Smooth muscle cell (in vitro differentiated cells): ENCODE data around the gene GK. TPM values are rescaled to one million over a fixed set of nuclear protein-coding genes. Genes with fewer than 3 reads are reported as not detected.

Experiments used
- DNase-seq: peaks from one replicate; lab custom pipeline; 2025; ENCODE audit not compliant: unreplicated experiment; lab: John Stamatoyannopoulos, UW
- H2AFZ ChIP-seq: fragments of 200-600 bp; sonication (generic); 2 replicates; pipeline ENCODE4 v1.6.0; 2016; ENCODE audit warnings: antibody characterized with exemption, low read depth, mild to moderate bottlenecking
- H3F3A ChIP-seq: fragments of 200-600 bp; sonication (generic); 2 replicates; pipeline ENCODE4 v1.6.0; 2017; ENCODE audit warnings: antibody characterized with exemption, low read depth
- H3K27ac ChIP-seq: fragments of 200-600 bp; sonication (generic); 2 replicates; pipeline ENCODE4 v1.5.1; 2016; ENCODE audit warnings: low read depth, mild to moderate bottlenecking
- H3K27me3 ChIP-seq: fragments of 200-600 bp; sonication (generic); 2 replicates; pipeline ENCODE4 v1.6.1; 2016; ENCODE audit warnings: low read depth, mild to moderate bottlenecking
- H3K36me3 ChIP-seq: fragments of 200-600 bp; sonication (generic); 2 replicates; pipeline ENCODE4 v1.5.1; 2016; ENCODE audit warnings: low read depth
- H3K4me1 ChIP-seq: fragments of 200-600 bp; sonication (generic); 2 replicates; pipeline ENCODE4 v1.5.1; 2016; ENCODE audit warnings: low read depth
- H3K4me2 ChIP-seq: fragments of 200-600 bp; sonication (generic); 2 replicates; pipeline ENCODE4 v1.6.0; 2016; ENCODE audit warnings: mild to moderate bottlenecking
- H3K4me3 ChIP-seq: fragments of 200-600 bp; sonication (generic); 2 replicates; pipeline ENCODE4 v1.5.1; 2016; ENCODE audit warnings: mild to moderate bottlenecking
- H3K79me2 ChIP-seq: fragments of 200-600 bp; sonication (generic); 2 replicates; pipeline ENCODE4 v1.6.0; 2016; ENCODE audit warnings: low read depth, mild to moderate bottlenecking
- H3K9ac ChIP-seq: fragments of 200-600 bp; sonication (generic); 2 replicates; pipeline ENCODE4 v1.6.0; 2016; ENCODE audit warnings: low read depth
- H3K9me3 ChIP-seq: fragments of 200-600 bp; sonication (generic); replicated peaks from 2 replicates; pipeline ENCODE4 v1.5.1; 2016; ENCODE audit warnings: low read depth
- H4K20me1 ChIP-seq: fragments of 200-600 bp; sonication (generic); 2 replicates; pipeline ENCODE4 v1.6.0; 2016; ENCODE audit warnings: low read depth
- CTCF ChIP-seq: fragments of 200-600 bp; sonication (generic); IDR thresholded peaks from 2 replicates; pipeline ENCODE4 v1.5.1; 2017; ENCODE audit warnings: borderline replicate concordance, mild to moderate bottlenecking, antibody characterized with exemption; ENCODE audit not compliant: insufficient read depth, poor library complexity, severe bottlenecking
- WGBS: methylation state at CpG from one replicate; pipeline ENCODE4 v1.1.7; 2016; ENCODE audit warnings: low lambda C conversion rate; 5-methylcytosine and 5-hydroxymethylcytosine counted together
- polyA plus RNA-seq: library from polyadenylated mRNA; unstranded; fragments of >200 nt; fragmentation: Nextera tagmentation; extraction: Ambion mirVana; gene quantifications from 2 replicates; pipeline ENCODE4 v1.2.1, GENCODE V29; 2016
- total RNA-seq: library from RNA; depleted of rRNA; stranded (reverse); fragments of >200 nt; gene quantifications from 2 replicates; pipeline ENCODE4 v1.2.3, GENCODE V29; 2014

Gene GK
- total and polyA plus RNA-seq, 2 experiments from 2014 or later: 4.5 to 5.8 TPM

DNA sequence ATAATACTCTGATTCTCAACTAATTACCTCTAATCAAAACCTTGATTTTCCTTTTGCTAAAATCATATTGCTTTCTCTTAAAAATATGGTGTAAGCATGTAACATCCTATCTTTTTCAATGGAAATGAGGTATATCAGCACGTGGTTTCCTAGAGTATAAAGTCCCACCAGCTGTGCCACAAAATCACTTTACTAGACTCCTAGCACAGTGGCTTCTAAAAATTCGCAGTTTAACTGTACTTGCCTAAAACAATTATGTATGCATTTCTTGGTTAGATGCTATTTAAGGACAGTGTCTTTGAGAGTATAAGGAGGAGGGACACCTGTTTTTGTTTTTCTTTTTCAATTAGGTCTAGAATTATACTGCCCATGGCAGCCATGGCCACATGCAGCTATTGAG is 62.8 kb downstream of the GK start:
- H3K79me2 ChIP-seq: no peaks in the 10 kb centered on the region
- 60% methylated on average over 2 of the region's 2 CpGs for WGBS

GRCh38 chrX:30733852-30734660 is 80.8 kb downstream of the GK start:
- no peak overlapping the region for H2AFZ ChIP-seq
- no peak overlapping the region for H3K4me2 ChIP-seq
- no peak overlapping the region for H3K9ac ChIP-seq
- H4K20me1 ChIP-seq: no peaks in the 10 kb centered on the region
- H3K4me1 ChIP-seq: no peaks in the 10 kb centered on the region
- H3K79me2 ChIP-seq: no peaks in the 10 kb centered on the region
- H3K36me3 ChIP-seq: no peaks in the 10 kb centered on the region
- no peaks in the 10 kb centered on the region for H3K9me3 ChIP-seq
- DNase-seq: no peak
- H3F3A ChIP-seq: no peaks in the 10 kb centered on the region
- no peak for TF ChIP-seq CTCF
- no peak overlapping the region for H3K4me3 ChIP-seq
- no peaks in the 10 kb centered on the region for H3K27me3 ChIP-seq
- 81% methylated on average over 17 of the region's 17 CpGs for WGBS
- no peak overlapping the region for H3K27ac ChIP-seq

More for the DNA sequence above, 62.8 kb downstream of the GK start:
- DNase-seq: no peak
- Histone ChIP-seq H3K27ac (no peak overlapping the region), H3K27me3 (no peaks in the 10 kb centered on the region), H3K4me1 (no peaks in the 10 kb centered on the region), H2AFZ (no peak overlapping the region), H3F3A (no peaks in the 10 kb centered on the region), H3K9me3 (no peaks in the 10 kb centered on the region), H3K4me3 (no peak overlapping the region), H4K20me1 (no peaks in the 10 kb centered on the region), H3K9ac (no peak overlapping the region), H3K4me2 (no peak overlapping the region), H3K36me3 (no peaks in the 10 kb centered on the region)
- no peak for TF ChIP-seq CTCF

DNA sequence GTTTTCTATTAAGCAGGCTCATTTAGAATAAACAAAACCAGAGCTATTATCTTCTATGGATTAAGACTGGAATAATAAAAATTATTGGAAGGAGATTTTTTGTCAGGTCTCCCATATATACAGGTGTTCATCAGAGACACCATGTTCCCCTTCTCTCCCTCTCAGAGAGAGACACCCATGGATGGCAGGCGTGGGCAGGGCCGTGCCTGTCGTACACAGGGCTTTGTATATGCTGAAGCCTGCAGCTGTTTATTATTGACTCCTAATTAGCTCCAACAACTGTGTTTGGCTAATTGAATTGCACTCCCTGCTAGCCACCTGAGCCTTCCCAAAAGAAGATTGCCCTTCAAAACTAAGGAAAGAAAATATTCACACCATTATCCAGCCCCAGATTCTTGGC is 81.6 kb downstream of the GK start:
- Histone ChIP-seq H3K79me2 (no peaks in the 10 kb centered on the region), H3F3A (no peaks in the 10 kb centered on the region), H2AFZ (no peak overlapping the region), H4K20me1 (no peaks in the 10 kb centered on the region), H3K27me3 (no peaks in the 10 kb centered on the region), H3K27ac (no peak overlapping the region), H3K4me2 (no peak overlapping the region), H3K9me3 (no peaks in the 10 kb centered on the region), H3K9ac (no peak overlapping the region), H3K4me3 (no peak overlapping the region), H3K36me3 (no peaks in the 10 kb centered on the region), H3K4me1 (no peaks in the 10 kb centered on the region)
- no peak for DNase-seq
- 68% methylated on average over 3 of the region's 3 CpGs for WGBS
- no peak for TF ChIP-seq CTCF

- Histone ChIP-seq H3K36me3 (no peaks in the 10 kb centered on the region), H3K27ac (no peak overlapping the region), H4K20me1 (no peaks in the 10 kb centered on the region), H2AFZ (no peak overlapping the region), H3K27me3 (no peaks in the 10 kb centered on the region), H3K79me2 (no peaks in the 10 kb centered on the region), H3K4me1 (no peaks in the 10 kb centered on the region), H3K4me3 (no peak overlapping the region), H3K4me2 (no peak overlapping the region), H3F3A (no peaks in the 10 kb centered on the region), H3K9ac (no peak overlapping the region), H3K9me3 (no peaks in the 10 kb centered on the region)
- DNase-seq: peak; percentile 1
- WGBS: 28% methylated on average over 6 of the region's 6 CpGs
- peak; percentile 58 for TF ChIP-seq CTCF
These were observed 82.6 kb downstream of the GK start for GRCh38 chrX:30735839-30736238.
